ENCODE measurements around the gene BLCAP. TPM values are rescaled to one million over a fixed set of nuclear protein-coding genes. Genes with fewer than 3 reads are reported as not detected.

The BLCAP gene
- total and polyA plus RNA-seq, 2 of the 4 experiments (the other 2 are of a cell fraction) = 17.7 to 67.3 TPM

DNA sequence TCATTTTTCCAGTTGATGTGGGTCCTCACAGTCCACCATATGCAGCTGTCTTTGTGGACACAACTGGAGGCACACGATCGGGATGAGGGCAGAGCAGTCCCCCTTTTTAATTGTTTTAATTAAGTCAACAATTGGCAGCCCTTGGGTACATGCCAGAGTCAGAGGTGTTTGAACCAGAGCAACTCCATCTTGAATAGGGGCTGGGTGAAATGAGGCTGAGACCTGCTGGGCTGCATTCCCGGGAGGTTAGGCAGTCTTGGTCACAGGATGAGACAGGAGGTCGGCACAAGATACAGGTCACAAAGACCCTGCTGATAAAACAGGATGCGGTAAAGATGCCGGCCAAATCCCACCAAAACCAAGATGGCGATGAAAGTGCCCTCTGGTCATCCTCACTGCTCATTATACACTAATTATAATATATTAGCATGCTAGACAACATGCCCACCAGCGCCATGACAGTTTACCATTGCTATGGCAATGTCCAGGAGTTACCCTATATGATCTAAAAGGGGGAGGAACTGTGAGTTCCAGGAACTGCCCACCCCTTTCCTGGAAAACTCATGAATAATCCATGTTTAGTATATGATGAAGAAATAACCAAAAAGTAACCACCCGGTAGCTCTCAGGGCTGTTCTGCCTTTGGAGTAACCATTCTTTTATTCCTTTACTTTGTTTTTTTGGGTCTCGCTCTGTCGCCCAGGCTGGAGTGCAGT, 31.8 kb upstream of the BLCAP start:
- Histone ChIP-seq H3K4me3 (ENCODE audit: insufficient read depth, low read depth, low read length) (no peak overlapping the region), H3K9ac (ENCODE audit: low read depth, low read length) (no peak overlapping the region), H3K18ac (ENCODE audit: low read depth, low read length) (no peak overlapping the region), H3K27ac (ENCODE audit: insufficient read depth, low read length) (no peak overlapping the region), H3K9me1 (ENCODE audit: insufficient read depth, low read length) (no peaks in the 10 kb centered on the region), H3K56ac (ENCODE audit: extremely low read depth, insufficient read depth, low read length) (no peak overlapping the region), H3K23ac (ENCODE audit: low read depth, low read length) (no peak overlapping the region), H4K5ac (ENCODE audit: low read depth, low read length) (no peak overlapping the region), H4K8ac (ENCODE audit: low read depth in 2 of 2, low read length in 2 of 2) (no peak overlapping the region), H3K27me3 (ENCODE audit: control insufficient read depth, insufficient read depth, low read length) (peaks cover 30% of the 10 kb centered on the region), H2BK5ac (ENCODE audit: low read depth, low read length, poor library complexity, severe bottlenecking) (no peak overlapping the region), H4K91ac (ENCODE audit: insufficient read depth, low read depth, low read length) (no peak overlapping the region), H2AK5ac (ENCODE audit: low read depth, low read length) (no peak overlapping the region), H3K36me3 (ENCODE audit: control insufficient read depth, insufficient read depth, low read length) (no peaks in the 10 kb centered on the region), H2AFZ (replicated peaks; ENCODE audit: low read length, poor library complexity) (no peak overlapping the region), H2BK20ac (ENCODE audit: low read depth, low read length) (no peak overlapping the region), H3K14ac (replicated peaks; ENCODE audit: low read depth, low read length) (no peak overlapping the region), H3K9me3 (ENCODE audit: control insufficient read depth, insufficient read depth, low read length) (no peaks in the 10 kb centered on the region), H2BK15ac (ENCODE audit: low read depth, low read length) (no peak overlapping the region), H3K4me1 (ENCODE audit: control insufficient read depth, insufficient read depth, low read length) (no peaks in the 10 kb centered on the region), H2AK9ac (replicated peaks; ENCODE audit: low read depth, low read length, poor library complexity) (no peak overlapping the region), H2BK120ac (ENCODE audit: low read depth, low read length) (no peak overlapping the region), H4K20me1 (ENCODE audit: insufficient read depth, low read length) (no peaks in the 10 kb centered on the region), H3K4ac (ENCODE audit: low read depth, low read length) (no peak overlapping the region), H3K4me2 (ENCODE audit: low read depth, low read length) (no peak overlapping the region), H3K79me1 (ENCODE audit: low read depth in 1 of 2, low read length in 2 of 2) (no peaks in the 10 kb centered on the region)
- POLR2A ChIA-PET (ENCODE audit: unreplicated experiment) = no interaction called here
- WGBS, 2 experiments (ENCODE audit: extremely low coverage in 2 of 2, insufficient read length in 1 of 2) = 93% methylated on average over 3 of the region's 11 CpGs; no CpG with 5 or more reads in 1 of the 2 experiments
- no peak for DNase-seq
- dilution Hi-C loops (cut with HindIII; ENCODE audit: low sequenced_read_pairs, unreplicated experiment) = no loop called here
- intact Hi-C loops (cut with micrococcal nuclease) = no loop called here
- TF ChIP-seq, protein P1, sequence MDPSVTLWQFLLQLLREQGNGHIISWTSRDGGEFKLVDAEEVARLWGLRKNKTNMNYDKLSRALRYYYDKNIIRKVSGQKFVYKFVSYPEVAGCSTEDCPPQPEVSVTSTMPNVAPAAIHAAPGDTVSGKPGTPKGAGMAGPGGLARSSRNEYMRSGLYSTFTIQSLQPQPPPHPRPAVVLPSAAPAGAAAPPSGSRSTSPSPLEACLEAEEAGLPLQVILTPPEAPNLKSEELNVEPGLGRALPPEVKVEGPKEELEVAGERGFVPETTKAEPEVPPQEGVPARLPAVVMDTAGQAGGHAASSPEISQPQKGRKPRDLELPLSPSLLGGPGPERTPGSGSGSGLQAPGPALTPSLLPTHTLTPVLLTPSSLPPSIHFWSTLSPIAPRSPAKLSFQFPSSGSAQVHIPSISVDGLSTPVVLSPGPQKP (IDR thresholded peaks at IDR 0.05; ENCODE audit: borderline replicate concordance, low read depth, low read length) = no peak
- no peak for TF ChIP-seq RAD21 (IDR thresholded peaks at IDR 0.05; ENCODE audit: low read length)
- TF ChIP-seq MAZ (IDR thresholded peaks at IDR 0.05; ENCODE audit: borderline replicate concordance, low read depth, low read length) = no peak
- TF ChIP-seq, protein P2, sequence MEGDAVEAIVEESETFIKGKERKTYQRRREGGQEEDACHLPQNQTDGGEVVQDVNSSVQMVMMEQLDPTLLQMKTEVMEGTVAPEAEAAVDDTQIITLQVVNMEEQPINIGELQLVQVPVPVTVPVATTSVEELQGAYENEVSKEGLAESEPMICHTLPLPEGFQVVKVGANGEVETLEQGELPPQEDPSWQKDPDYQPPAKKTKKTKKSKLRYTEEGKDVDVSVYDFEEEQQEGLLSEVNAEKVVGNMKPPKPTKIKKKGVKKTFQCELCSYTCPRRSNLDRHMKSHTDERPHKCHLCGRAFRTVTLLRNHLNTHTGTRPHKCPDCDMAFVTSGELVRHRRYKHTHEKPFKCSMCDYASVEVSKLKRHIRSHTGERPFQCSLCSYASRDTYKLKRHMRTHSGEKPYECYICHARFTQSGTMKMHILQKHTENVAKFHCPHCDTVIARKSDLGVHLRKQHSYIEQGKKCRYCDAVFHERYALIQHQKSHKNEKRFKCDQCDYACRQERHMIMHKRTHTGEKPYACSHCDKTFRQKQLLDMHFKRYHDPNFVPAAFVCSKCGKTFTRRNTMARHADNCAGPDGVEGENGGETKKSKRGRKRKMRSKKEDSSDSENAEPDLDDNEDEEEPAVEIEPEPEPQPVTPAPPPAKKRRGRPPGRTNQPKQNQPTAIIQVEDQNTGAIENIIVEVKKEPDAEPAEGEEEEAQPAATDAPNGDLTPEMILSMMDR (conservative IDR thresholded peaks at IDR 0.05; ENCODE audit: low read depth, low read length) = no peak
- TF ChIP-seq MAFK (IDR thresholded peaks at IDR 0.05; ENCODE audit: low read depth, low read length) = no peak
- no peak for TF ChIP-seq CEBPB (IDR thresholded peaks at IDR 0.05; ENCODE audit: low read depth, low read length)
- no peak for TF ChIP-seq POLR2A (IDR thresholded peaks at IDR 0.05; ENCODE audit: low read depth, low read length)
- no peak for TF ChIP-seq BHLHE40 (IDR thresholded peaks at IDR 0.05; ENCODE audit: low read depth, low read length)
- TF ChIP-seq FOS (IDR thresholded peaks at IDR 0.05; ENCODE audit: low read depth, low read length) = no peak
- no peak for TF ChIP-seq RFX5 (IDR thresholded peaks at IDR 0.05; ENCODE audit: low read depth, low read length)
- TF ChIP-seq, protein P3, sequence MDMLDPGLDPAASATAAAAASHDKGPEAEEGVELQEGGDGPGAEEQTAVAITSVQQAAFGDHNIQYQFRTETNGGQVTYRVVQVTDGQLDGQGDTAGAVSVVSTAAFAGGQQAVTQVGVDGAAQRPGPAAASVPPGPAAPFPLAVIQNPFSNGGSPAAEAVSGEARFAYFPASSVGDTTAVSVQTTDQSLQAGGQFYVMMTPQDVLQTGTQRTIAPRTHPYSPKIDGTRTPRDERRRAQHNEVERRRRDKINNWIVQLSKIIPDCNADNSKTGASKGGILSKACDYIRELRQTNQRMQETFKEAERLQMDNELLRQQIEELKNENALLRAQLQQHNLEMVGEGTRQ (IDR thresholded peaks at IDR 0.05; ENCODE audit: low read depth, low read length) = no peak
- TF ChIP-seq SMC3 (IDR thresholded peaks at IDR 0.05; ENCODE audit: low read depth, low read length) = no peak
- no peak for TF ChIP-seq MXI1 (IDR thresholded peaks at IDR 0.05; ENCODE audit: borderline replicate concordance, low read depth, low read length)
- no peak for TF ChIP-seq RCOR1 (IDR thresholded peaks at IDR 0.05; ENCODE audit: insufficient replicate concordance, low read length)
- no peak for TF ChIP-seq NFE2L2 (IDR thresholded peaks at IDR 0.05; ENCODE audit: low read depth, low read length)
- no peak for TF ChIP-seq CHD1 (IDR thresholded peaks at IDR 0.05; ENCODE audit: low read depth, low read length)
- no peak for ATAC-seq (ENCODE audit: low read depth)
- CTCF ChIA-PET = no interaction called here
- no TSS peak for BruUV-seq (replicated peaks)
- in situ Hi-C loops (cut with MboI; ENCODE audit: low sequenced_read_pairs) = loop anchor here (10.0 kb wide), 2 partner anchors 495 to 665 kb away; no protein-coding TSS in a partner anchor
